DMS79 (cell line): ENCODE data around the gene TRMU.
A peak's percentile ranks its signal among the peaks of the same experiment; 100 is the strongest.
"Not testable (repeated sequence)": the region's sequence is repeated elsewhere in the genome, so short reads cannot be mapped to it uniquely, and the experiment has no call there.

Source experiments
- DNase-seq: peaks from one replicate; lab custom pipeline; 2025; lab: John Stamatoyannopoulos, UW

The TRMU gene

DNA sequence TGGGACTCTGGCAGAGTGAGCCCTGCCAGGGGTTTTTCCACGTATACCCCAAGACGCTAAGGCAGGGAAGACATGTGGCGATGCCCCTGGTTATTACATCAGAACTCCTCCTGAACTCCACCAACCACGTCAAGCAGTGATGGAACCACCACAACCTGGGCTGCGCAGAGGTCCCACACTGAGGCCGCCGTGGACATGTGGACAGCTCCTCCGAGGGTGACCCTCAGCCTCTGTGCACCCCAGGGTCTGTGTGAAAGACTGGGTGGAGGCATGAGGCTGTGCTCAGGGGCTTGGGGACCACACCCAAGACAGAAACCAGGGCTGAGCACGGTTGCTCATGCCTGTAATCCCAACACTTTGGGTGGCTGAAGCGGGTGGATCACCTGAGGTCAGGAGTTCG, 52.2 kb downstream of the TRMU start:
- no peak for DNase-seq

DNA sequence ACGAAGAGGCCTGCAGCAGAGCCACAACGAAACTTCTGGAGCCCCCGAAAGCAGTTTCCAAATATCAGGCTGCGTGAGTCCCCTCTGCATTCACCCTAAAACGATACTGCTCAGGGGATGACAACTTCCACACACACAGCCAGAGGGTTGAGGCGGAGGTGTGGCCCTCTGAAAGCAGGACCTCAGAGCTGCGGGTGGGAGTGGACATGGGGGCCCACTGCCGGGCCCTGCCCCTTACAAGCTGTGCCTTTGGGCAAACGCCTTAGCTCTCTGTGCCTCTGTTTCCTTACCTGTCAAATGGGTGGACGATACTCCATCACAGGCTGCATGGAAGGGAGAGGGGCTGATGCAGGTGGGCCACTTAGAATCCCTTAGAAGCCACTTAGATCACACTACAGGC, 53.1 kb downstream of the TRMU start:
- no peak for DNase-seq

DNA sequence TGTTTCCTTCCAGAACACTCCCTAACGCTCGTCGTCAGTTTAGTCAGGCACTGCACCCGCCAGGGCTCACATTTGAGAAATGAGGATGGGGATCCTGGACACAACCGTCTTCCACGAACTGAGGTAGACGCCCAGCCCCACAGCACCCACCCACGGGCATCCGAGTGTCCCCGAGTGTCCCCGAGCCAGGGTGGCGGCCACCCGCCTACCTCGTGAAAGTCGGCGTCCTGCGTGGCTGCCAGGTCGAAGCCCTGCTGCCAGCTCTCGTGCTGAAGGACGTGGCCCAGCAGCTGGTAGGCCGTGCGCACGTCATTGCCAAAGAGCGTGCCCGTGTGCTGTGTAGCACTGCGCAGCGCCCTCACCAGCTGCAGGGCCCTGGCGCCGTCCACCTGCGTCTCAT, 53.6 kb downstream of the TRMU start:
- DNase-seq = no peak

DNA sequence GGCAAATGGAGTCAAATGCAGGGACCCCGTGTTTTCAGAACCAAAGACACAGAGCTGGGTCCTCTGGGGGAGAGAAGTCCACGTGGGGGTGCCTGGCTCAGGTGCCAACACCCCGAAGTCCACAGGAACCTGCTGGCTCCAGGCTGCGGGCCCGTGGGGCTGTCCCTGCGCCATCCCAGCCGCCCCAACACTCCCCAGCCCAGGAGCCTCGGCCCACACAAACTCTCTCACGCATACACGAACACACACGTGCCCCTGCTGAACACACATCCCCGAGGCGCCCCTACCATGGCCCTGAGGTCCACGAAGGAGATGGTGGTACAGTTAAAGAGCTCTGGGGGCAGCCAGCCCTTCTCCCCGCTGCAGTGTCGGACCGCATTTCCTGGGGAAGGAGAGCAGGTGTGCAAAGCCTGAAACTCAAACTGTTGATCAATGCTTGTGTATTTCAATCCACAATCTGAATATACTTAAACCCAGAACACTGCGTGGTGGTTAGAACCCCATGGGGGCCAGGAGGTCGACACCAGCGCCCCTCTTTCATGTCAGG, 54.7 kb downstream of the TRMU start:
- DNase-seq = no peak

GRCh38 chr22:46390652-46391301, 55.3 kb downstream of the TRMU start:
- no peak for DNase-seq

DNA sequence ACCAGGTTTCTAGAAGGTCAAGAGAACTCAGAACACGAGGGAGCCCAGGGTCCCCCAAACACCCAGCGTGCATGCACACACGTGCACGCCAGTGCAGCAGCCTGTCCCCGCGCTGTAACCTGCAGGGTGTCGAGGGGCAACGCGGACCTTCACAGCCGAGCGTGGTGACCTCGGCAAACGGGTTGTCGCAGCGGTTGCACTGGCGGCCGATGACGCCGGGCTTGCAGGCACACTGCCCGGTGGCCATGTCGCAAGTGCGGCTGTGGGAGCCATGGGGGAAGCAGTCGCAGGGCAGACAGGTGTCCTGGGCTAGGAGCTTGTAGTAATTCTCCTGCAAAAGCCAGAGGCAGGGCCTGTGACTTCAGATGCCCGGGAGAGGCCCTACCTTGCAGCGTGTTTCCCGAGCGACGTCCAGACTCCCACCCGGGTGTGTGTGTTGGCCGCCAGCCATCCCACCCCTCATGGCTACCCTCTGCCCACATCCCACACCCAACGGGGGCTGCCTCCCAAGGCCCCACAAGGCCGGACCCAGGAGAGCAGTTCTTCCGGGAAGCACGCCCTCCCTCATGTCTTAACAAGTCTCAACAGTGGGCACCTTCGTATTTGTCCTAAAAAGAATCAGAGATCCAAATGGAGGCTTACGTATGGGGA, 56.1 kb downstream of the TRMU start:
- DNase-seq = no peak

GRCh38 chr22:46392137-46392844, 56.8 kb downstream of the TRMU start:
- no peak for DNase-seq

DNA sequence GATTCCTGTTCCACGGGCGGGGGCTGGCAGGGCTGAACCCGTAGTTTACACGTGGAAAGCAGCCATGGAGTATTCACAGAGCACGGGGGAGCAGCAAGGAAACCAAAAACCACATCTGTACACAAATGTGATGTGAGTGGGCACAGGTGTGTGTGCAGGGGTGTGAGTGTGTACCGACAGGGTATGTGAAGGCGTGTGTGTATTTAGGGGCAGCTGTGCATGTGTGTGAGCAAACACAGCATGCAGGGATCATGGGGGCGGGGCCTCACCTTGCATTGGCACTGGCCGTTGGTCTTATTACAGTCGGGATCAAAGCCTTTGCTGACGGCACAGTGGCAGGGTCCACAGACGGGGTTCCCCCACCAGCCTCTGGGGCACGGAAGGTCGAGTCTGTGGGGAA, 58.4 kb downstream of the TRMU start:
- no peak for DNase-seq

DNA sequence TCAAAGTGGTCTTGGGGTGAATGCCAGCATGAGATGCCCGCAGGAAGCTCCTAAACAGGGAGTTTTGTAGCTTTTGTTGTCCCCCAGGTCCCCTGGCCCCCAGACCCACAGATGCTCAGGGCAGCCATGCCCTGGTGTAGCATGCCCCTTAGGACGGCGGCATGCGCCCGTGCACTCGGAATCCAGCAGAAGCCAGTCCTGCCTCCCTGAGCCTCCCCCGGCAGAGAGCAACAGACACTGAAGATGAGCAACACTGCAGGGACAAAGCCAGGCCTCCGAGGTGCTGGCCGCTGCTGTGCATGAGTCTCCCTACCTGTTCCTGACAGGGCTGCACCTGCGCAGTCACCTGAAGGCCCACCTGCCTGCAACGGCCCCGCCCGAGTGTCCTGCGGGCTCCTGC, 59.1 kb downstream of the TRMU start:
- DNase-seq = no peak

DNA sequence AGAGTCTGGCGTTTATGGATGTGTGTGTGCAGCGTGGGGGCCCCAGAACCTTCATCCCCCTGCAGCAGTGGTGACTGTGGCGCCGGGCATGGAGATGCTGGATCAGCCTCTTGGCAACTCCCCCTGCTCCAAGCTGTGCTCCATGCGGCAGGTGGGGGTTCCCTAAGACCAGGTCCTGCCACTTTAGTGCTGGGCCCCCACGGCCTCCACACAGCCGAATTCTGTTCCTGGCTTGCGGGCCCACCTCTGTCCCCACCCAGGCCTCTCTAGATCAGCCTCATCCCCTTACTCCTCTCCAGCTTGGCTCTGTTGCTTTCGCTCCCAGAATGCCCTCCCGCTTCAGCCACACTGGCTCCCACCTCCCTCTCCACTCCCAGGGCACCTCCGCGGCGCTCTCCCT, 59.6 kb downstream of the TRMU start:
- DNase-seq = no peak

DNA sequence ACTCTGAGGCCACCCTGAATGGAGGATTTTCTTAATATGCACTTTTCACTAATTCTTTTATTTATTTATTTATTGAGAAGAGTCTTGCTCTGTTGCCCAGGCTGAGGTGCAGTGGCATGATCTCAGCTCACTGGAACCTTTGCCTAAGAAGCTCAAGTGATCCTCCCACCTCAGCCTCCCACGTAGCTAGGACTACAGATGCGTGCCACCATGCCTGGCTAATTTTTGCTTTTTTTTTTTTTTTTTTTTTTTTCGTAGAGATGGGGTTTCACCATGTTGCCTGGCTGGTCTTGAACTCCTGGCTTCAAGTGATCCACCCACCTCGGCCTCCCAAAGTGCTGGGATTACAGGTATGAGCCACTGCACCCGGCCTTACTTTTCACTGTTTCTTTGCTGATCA, 61.5 kb downstream of the TRMU start:
- not testable (repeated sequence) for DNase-seq

GRCh38 chr22:46397514-46397913, 62.0 kb downstream of the TRMU start:
- no peak for DNase-seq

DNA sequence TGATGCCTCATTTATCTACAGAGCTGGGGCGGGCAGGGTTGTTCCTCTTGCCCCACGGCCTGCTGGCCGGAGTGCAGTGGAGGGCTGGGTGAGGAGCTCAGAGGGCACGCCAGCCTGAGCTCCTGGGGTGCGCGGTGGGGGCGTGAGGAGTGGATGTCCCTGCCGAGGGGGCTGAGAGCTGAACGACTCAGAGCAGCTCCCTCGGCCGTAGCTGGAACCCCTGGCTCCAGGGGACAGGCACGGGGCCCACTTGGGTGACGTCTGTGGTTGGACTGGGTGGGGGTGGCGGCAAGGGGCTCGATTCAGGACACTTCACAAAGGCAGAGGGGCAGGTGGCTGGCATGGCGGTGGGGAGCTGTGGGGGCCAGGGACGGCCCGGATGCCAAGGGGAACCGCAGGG, 62.4 kb downstream of the TRMU start:
- DNase-seq = no peak

GRCh38 chr22:46399251-46400024, 63.9 kb downstream of the TRMU start:
- DNase-seq = no peak

DNA sequence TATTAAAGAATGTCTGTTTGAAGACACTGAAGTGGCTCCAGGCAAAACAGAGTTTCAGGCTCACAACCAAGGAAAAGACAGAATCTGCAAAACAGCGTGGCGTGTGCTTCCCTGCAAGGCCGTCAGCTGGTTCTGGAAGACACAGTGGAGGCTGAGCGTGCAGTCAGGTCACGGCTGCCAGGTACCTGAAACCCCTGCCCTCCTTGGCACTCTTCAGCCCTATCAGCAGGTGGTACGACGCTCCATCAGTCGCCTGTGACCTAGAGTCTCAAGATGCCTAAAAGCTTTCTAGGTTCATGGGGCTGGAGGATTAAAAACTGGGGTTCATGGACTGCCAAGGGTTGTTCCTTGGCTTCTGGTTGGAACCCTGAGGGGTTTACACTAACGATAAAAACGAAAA, 65.9 kb downstream of the TRMU start:
- peak; percentile 54 for DNase-seq

- no peak for DNase-seq
Observed at GRCh38 chr22:46402505-46402904, 67.0 kb downstream of the TRMU start.

- DNase-seq = not testable (repeated sequence)
Observed at GRCh38 chr22:46403880-46404279, 68.4 kb downstream of the TRMU start.

DNA sequence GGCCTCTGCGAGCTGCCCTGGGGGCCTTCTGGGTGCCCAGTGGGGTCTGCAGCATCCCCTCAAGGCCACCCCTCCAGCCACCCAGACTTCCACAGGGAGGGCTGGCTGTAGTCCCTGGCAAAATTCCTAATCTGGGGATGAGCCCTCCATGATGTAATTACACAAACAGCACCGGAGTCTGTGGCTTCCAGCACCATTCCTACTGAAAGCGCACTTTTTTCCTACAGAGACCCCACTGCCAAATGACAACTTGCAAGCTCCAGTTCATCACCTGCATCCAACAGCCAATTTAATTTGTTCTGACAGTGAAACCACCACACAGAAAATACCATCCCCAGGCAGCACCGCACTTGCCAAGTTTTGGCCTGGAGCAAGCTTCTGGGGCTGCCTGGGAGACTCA, 70.4 kb downstream of the TRMU start:
- DNase-seq = no peak

DNA sequence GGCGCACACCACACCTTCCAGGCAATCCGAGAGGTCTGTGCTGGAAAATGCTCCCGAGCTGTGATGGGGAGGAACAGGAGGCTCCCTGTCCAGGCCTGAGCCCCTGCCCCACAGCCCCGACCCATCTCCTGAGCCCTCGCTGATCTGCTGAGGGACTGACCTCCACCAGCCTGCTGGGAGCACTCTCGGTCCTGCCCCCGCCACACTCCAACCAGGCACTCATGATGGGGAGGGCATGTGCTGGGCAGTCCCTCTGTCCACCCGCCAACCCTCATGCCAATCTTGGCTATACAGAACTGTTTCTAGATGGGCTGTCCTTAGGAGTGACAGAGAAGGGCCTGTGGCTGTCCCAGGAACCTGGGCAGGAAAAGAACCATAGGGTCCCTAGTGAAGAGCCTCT, 70.8 kb downstream of the TRMU start:
- DNase-seq = no peak

DNA sequence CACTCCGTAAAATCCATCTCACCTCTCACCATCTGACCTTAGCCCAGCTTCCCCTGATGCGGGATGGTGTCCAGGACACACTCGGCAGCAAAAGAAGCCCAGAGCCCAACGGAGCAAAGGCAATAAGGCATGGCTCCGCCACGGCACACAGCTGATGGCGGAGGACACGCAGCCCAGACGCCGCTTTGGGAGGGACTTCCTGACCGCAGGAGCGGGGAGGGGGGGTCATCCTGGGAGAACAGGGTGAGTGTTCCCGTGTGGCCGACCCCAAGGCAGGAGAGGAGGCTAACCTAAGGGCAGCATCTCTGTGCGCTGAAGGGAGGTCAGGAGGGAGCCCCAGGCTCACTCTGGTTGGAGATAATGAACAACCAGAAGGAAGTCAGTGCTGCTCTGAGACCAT, 71.3 kb downstream of the TRMU start:
- no peak for DNase-seq
